Activated CD4-positive, CD25-positive, alpha-beta regulatory T cell treated with anti-CD3 and anti-CD28 coated beads, Interleukin-2, amount 50 U/mL, for 16 hours (primary cell): ENCODE measurements around the gene CACNA1F.
"Not testable (repeated sequence)": the region's sequence is repeated elsewhere in the genome, so short reads cannot be mapped to it uniquely, and the experiment has no call there.

Experiments used
- DNase-seq: peaks from one replicate; pipeline ENCODE4 v3.0.0-alpha.2; 2020; ENCODE audit warnings: low read depth, low spot score

CACNA1F gene

GRCh38 chrX:49176421-49177326 lies 56.5 kb downstream of the CACNA1F start:
- DNase-seq, result no peak

- no peak for DNase-seq
Observed at GRCh38 chrX:49175435-49176274, 57.5 kb downstream of the CACNA1F start.

GRCh38 chrX:49174723-49175122 lies 58.4 kb downstream of the CACNA1F start:
- no peak for DNase-seq

- DNase-seq, result not testable (repeated sequence)
Observed at GRCh38 chrX:49173544-49173943, 59.6 kb downstream of the CACNA1F start.

GRCh38 chrX:49172280-49172780 lies 60.8 kb downstream of the CACNA1F start:
- DNase-seq, result peak; percentile 23

GRCh38 chrX:49171752-49172279 lies 61.3 kb downstream of the CACNA1F start, which contains the start of gene PLP2:
TSS of gene PLP2 (plus strand) at chrX:49171898. CDS start at chrX:49172001, 103 bp downstream.
- DNase-seq, result peak; percentile 26

GRCh38 chrX:49167740-49168108 lies 65.4 kb downstream of the CACNA1F start:
- DNase-seq, result no peak

GRCh38 chrX:49166914-49167739 lies 66.0 kb downstream of the CACNA1F start:
- no peak for DNase-seq

- DNase-seq, result peak; percentile 37
Observed at GRCh38 chrX:49165901-49166881, 66.9 kb downstream of the CACNA1F start.

GRCh38 chrX:49164589-49165360 lies 68.4 kb downstream of the CACNA1F start:
- no peak for DNase-seq

- peak; percentile 58 for DNase-seq
Observed at GRCh38 chrX:49163555-49164419, 69.4 kb downstream of the CACNA1F start.

GRCh38 chrX:49162620-49163019 lies 70.5 kb downstream of the CACNA1F start, which contains the start of gene MAGIX:
TSS of gene MAGIX (plus strand) at chrX:49162758. CDS start at chrX:49162890, 132 bp downstream.
- no peak for DNase-seq

GRCh38 chrX:49161632-49162031 lies 71.5 kb downstream of the CACNA1F start:
- no peak for DNase-seq

GRCh38 chrX:49160908-49161307 lies 72.2 kb downstream of the CACNA1F start:
- no peak for DNase-seq

- no peak for DNase-seq
Observed at GRCh38 chrX:49157194-49157593, 75.9 kb downstream of the CACNA1F start.

- DNase-seq, result peak; percentile 69
Observed at GRCh38 chrX:49155900-49156837, 77.0 kb downstream of the CACNA1F start.
